Activated CD8-positive, alpha-beta memory T cell treated with anti-CD3 and anti-CD28 coated beads, Interleukin-2, amount 50 U/mL, for 1 hour (primary cell): ENCODE results near the gene AADACL3.
"Not testable (repeated sequence)": the region's sequence is repeated elsewhere in the genome, so short reads cannot be mapped to it uniquely, and the experiment has no call there.

Experiments used
- DNase-seq: peaks from one replicate; pipeline ENCODE4 v3.0.0-alpha.2; 2020; ENCODE audit errors: extremely low read depth

AADACL3 gene

DNA sequence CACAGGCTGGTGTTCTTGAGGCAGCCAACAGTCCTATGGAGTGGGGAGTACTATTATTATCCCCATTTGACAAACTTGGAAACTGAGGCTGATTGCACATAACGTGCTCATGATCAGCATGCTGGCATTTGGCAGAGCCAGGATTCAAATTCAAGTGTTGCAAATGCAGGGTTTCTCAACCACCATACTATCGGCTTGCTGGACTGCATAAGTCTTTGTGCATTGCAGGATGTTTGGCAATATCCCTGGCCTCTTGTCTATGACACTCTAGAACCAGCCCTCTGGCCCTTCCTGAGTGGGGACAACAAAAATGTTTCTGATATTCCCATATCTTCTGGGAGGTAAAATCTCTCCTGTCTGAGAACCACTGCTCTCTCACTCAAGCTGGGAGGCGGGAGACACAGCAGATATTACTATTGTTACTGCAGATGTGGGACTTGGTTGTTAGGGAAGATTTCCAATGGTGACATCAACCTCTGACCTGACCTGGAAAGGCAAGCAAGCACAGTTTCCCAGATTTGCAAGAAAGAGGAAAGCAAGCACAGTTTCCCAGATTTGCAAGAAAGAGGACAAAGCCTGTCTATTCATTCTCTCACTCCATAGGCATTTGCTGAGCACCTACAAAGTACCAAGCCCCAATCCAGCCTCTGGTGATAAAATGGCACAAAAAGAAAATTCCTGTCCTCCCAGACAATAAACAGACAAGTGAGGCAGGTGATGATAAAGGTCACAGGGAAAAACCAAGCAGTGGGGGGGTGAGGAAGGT is 1.0 kb upstream of the AADACL3 start:
- no peak for DNase-seq

DNA sequence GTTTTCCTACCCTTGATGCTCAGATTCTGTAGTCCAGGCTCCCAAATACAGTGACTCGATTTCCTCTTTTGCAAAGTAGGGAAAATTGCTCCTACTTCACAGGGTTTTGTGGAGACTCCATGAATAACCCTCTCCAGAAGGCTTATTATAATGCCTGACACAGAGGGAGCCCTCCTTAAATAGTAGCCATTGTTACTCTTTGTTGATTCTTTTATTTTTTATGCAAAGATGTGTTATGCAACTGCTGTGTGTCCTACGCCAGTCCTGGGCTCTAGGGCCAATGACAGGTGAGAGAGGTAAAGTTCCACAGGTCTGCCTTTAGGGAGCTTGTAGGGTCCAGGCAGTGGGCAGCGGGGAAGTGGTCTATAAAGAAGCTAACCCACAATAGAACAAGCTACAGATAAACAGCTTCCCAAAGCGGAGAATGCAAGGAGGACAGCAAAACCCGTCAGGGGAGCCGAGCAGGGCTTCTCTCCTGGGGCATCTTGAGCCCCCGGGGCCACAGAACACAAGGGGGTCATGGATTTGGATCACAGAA is 1.5 kb downstream of the AADACL3 start:
- no peak for DNase-seq

DNA sequence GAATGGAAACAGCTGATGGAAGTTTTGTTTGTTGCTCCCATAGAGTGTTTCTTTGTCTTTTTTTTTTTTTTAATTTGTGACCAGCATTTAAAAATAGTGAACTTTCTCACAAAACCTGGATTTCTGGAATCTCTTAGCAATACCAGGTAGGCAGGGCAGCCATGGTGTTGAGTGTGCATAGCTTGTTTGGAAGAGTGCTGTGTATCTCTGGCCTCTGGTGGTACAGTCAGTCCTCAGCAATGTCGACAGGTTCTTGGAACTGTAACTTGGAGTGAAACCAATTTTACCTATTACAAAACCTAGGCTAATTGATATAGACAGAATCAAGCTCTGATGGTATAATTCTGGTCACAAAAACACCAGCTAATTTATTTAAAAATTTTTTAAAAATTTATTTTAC is 6.7 kb downstream of the AADACL3 start:
- DNase-seq = no peak

DNA sequence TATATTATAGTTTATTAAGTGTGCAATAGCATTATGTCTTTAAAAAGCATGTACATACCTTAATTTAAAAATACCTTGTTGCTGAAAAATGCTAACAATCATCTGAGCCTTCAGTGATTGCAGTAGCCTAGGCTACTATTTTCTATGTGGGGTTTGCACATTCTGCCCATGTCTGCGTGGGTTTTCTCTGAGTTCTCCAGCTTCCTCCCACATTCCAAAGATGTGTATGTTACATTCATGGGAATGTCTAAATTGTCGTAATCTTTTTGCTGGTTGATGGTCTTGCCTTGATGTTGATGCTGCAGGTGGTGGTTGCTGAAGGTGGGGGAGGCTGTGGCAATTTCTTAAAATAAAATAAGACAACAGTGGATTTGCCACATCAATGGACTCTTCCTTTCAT is 12.5 kb downstream of the AADACL3 start:
- no peak for DNase-seq

DNA sequence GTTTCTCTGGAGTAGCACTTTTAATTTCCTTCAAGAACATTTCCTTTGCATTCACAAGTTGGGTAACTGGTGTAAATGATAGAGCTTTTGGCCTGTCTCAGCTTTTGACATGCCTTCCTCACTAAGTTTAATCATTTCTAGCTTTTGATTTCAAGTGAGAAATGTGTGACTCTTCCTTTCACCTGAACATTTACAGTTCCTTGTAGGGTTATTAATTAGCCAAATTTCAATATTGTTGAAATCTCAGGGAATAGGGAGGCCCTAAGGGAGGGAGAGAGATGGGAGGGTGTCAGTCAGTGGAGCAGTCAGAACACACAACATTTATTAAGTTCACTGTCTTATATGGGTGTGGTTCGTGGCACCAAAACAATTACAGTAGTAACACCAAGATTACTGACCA is 14.2 kb downstream of the AADACL3 start:
- no peak for DNase-seq

DNA sequence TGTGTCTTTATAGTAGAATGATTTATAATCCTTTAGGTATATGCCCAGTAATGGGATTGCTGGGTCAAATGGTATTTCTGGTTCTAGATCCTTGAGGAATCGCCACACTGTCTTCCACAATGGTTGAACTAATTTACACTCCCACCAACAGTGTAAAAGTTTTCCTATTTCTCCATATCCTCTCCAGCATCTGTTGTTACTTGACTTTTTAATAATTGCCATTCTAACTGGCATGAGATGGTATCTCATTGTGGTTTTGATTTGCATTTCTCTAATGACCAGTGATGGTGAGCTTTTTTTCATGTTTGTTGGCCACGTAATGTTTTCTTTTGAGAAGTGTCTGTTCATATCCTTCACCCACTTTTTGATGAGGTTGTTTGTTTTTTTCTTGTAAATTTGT is 15.2 kb downstream of the AADACL3 start:
- not testable (repeated sequence) for DNase-seq

DNA sequence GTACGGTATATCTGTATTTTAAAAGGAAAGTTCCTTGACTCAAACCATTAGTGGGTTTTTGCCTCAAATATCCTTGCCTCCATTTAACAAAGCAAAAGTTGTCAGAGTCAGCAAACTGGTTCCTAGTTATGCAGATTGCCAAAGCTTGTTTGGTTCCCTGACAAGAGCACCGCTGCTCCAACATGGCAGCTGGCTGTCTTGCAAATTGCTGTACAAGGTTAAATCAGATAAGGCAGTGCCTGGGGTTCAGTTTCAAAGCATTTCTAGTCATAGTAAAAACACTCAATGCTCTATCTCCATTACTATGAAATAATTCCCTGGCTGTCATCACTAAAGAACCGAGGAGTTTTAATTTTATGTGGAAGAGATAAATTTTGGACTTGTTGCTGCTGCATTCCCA is 18.7 kb downstream of the AADACL3 start:
- DNase-seq = no peak

DNA sequence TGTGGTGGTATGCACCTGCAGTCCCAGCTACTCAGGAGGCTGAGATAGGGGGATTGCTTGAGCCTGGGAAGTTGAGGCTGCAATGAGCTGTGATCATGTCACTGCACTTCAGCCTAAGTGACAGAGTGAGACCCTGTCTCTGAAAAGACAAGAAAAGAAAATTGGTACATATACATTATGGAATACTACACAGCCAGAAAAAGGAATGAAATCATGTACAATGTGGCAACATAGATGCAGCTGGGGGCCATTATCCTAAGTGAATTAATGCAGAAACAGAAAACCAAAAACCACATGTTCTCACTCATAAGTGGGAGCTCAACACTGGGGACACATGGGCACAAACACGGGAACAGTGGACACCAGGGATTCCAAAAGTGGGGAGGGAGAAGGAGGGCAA is 23.0 kb downstream of the AADACL3 start:
- no peak for DNase-seq

DNA sequence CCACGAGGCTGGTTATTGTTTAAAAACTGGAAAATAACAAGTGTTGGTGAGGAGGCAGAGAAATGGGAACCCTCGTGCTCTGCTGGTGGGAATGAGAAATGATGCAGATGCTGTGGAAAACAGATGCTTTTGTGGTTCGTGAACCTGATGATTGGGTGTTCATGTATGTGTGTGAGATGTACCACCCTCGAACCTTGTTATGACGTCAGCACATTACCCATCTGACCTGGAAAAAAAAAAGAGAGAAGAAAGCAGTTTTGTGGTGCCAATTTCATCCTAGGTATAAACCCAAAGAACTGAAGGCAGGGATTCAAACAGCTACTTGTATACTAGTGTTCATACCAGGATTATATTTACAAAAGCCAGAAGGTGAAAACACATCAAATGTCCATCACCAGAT is 23.7 kb downstream of the AADACL3 start:
- DNase-seq = no peak

DNA sequence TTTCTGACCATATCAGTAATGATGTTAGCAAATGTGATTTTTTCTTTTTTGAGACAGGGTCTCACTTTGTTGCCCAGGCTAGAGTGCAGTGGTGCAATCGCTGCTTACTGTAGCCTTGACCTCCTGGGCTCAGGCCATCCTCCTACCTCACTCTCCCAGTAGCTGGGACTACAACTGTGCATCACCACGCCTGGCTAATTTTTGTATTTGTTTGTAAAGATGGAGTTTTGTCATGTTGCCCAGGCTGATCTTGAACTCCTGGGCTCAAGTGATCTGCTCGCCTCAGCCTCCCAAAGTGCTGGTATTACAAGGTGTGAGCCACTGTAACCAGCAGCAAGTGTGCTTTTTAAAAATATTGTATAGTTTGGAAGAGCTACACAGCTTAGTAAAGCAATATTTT is 26.0 kb downstream of the AADACL3 start:
- no peak for DNase-seq

DNA sequence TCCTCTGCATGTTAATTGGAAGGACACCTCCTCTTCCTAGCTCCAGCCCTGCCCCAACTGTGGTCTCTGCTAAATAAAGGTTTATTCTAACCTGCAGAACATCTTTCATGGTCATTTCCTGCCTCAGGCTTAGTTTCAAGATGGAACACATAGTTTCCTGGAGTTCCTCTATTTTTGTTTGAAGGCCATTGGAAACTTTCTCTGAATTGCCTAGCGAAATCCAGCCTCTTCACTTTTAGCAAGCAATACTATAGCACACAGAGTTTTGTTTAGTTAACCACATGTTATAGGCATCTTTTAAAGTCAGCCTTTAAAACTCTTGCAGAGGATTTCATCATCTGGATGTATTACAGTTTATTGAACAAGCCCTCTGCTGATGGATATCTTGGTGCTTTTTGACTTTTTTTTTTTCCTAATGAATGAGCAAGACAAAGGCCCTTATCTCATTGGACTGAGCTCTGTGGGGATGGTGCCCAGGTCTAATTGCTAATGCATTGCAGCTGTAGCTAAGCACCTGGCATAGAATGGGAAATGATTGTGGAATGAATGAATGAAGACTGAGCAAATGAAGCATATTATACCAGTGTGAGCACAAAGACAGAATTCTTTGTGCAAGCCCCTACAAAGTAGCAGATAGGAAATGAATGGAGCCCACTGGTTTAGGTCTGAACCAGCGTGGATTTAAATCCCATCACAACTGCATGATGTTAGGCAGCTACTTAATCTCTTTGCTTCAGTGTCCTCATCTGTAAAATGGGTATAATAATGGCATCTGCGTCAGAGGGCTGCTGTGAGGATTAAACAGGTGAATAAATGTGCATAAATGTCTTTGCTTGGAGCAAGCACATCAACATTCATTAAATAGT is 29.4 kb downstream of the AADACL3 start:
- no peak for DNase-seq

DNA sequence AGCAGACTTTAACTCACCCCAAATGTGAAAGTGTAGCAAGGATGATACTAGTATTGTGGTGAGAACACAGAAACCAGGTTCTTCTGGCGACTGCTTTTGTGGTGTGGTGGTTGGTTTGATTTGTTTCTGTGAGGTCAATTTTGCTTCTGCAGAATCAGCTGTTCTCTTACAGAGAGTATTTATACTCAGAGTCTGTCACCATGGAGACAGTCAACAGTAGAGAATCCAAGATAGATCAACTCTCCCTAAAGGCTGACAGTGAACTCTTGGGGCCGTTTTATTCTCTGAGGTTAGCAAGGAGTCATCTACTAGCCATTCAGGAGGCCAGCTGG is 30.0 kb downstream of the AADACL3 start, which contains the start of gene CFAP107:
Gene CFAP107, plus strand, starts transcription at position 209 of the 332 bp plus-strand sequence. CDS start 231 bp downstream, outside the sequence.
- DNase-seq = no peak

DNA sequence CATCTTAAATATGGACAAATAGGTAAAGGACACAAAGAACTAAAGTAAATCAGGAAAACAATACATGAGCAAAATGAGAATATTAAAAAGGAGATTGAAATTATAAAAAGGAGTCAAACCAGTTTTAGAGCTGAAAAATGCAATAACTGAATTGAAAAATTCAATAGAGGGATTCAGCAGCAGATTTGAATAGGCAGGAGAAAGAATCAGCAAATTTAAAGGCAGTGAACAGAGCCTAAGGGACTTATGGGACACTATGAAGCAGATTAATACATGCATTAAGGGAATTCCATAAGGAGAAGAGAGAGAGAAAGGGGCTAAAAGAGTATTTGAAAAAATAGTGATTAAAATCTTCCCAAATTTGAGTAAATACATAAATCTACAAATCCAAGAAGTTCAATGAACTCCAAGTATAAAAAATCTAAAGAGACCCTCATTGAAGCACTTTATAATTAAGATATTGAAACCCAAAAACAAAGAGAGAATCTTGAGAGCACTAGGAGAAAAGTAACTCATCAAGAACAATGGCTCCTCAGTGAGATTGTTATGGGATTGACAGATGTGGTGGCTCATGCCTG is 33.0 kb downstream of the AADACL3 start:
- DNase-seq = no peak

DNA sequence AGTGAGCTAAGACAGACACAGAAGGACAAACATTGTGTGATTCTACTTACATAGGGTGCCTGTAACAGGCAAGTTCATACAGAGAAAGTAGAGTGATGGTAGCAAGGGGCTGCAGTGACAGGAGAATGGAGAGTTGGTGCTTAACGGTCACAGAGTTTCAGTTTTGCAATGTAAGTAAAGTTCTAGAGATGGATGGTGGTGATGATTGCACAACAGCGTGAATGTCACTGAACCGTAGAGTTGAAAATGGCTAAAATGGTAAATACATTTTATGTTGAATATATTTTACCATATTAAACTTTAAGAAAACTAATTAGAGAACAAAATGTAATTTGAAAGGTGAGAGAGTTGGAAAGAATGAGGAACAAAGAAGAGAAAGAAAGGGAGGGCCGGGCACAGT is 38.8 kb downstream of the AADACL3 start:
- DNase-seq = no peak

DNA sequence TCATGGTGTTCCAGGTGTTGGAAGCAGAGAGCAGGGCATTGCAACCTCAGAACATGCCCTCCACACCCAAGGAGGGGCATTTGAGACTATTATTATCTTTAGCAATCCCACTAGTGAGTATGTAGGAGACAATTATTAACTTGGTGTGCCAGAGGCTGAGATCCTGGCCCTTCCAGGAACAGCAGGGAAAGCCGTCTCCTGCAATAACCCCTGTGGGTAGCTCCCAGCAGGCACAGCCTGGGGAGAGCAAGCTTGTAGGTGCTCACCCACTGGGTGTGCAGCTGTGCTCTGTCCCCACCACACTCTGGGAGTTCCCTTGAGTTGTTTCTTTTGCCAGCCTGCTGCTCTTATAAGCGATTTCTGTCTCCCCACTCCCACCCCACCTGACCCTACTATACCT is 40.4 kb downstream of the AADACL3 start:
- no peak for DNase-seq

DNA sequence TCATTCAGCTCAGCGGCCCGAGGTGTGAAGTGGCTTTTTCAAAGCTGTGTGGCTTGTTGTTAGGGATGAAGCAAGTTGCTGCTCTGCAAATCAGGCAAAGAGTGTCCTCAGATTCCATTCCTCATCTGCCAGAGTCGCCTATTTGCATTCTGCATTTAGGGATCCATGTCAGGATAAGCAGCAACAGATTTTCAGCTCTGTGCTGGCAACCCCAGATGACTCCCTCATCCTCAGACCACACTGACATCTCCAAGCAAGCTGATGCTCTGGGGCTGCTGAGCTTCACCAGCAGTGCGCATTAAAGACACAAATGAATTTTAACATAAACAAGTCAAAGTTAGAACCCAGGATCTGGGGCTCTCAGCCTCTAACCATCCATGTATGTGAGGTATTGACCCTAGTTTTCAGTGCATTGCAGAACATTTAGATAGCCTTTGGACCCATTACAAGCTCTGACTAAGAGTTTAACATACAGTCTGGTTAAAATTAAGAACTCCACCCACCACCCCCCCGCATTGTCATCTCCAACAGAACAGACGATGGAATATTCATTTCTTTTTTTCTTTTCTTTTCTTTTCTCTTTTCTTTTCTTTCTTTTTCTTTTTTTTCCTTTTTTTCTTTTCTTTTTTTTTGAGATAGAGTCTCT is 41.0 kb downstream of the AADACL3 start:
- no peak for DNase-seq

DNA sequence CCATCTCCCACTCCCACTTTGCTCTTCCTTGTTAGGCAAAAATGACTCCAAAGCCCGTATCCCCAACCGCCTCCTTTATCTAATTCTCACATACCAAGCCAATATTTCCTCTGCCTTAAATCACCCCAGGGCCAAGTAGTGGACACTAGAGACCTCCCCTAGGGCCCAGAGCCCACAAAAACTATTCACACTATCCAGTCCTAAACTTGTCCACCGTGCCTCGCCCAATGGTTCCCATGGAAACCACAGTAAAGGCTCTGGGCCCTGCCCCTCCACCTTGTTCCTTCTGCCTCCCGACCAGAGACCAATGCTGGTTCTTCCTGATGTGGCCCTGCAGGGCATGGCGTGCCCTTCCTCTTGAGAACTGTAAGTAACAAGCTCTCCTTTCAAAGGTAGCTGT is 41.9 kb downstream of the AADACL3 start:
- DNase-seq = no peak

DNA sequence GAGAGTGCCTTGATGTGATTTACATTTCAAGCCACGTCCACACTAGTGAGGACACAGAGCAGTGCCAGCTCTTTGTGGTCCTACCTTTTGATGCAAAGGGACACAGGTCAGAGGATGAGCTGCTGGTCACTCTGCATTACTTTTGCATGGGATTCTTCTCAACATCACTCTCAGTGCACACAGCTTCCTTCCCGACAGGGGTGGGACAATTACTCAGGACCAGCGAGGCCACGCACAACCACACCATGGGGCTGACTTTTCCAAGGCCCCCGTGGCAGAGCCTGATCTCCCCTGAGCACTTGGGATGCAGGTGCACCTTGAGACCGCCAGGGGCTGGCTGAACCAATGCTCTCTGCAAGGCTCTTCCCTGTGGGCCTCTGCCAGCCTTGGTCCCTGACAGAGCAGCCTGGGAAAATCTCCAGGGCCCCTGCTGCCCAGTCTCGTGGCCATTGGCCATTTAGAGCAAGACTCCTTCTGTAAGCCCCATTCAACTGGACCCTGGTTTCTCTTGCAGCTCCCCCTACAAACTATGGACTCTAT is 44.4 kb downstream of the AADACL3 start:
- DNase-seq = no peak

DNA sequence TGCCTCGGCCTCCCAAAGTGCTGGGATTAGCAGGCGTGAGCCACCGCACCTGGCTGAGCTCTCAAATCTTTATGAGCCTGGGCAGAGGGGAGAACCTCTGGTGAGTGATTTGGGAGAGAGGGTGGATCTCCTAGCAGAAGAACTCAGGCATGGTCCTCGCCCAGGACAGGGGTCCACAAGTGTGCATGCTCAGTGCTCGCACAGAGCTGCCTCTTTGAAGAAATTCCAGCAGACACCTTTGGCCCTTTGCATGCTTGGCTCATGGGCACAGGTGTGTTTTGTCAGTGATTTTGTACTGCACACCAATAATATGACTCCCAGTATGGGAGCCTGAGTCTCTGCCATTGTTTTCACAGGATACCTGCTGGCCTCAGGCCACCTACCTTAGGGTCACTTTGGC is 45.9 kb downstream of the AADACL3 start:
- no peak for DNase-seq

DNA sequence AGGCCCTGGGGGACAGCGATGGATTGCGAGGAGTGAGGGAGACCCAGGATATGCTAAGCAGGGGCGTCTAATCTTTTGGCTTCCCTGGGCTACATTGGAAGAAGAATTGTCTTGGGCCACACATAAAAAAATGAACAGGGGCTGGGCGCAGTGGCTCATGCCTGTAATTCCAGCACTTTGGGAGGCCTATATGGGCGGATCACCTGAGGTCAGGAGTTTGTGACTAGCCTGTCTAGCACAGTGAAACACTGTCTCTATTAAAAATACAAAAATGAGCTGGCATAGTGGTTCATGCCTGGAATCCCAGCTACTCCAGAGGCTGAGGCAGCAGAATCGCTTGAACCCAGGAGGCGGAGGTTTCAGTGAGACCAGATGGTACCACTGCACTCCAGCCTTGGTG is 46.9 kb downstream of the AADACL3 start:
- no peak for DNase-seq

DNA sequence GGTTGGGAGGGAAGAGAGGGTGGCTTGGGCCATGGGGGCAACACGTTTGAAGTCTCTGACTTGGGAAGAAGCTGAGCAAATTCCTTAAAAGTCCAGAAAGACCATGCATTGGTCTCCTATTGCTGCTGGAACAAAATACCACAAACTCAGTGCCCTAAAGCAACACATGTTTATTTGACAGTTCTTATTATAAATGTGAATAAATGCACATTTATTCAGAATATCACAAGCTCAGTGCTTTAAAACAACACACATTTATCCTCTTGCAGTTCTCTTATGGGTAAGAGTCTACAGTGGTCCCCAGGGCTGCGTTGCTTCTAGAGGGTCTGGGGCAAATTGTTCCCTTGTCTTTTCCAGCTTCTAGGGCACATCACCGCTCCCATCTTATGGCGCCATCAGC is 47.6 kb downstream of the AADACL3 start:
- DNase-seq = no peak

DNA sequence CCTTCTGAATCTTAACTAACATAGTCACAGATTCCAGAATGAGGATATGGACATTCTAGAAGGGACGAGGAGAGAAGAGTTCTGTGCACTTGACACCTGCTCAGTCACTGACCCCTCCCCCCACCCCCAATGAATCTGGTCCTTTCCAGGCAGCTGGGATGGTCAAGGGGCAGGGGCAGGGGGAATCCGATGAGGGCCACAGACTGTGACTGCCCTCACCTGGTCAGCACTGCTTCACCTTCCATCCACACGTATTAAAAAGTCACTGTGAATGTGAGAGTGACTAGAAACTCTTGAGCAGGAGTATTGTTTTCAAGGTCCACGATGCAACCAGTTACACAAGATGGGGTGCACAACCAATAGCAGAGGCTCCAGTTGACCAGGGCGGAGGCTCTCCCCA is 48.1 kb downstream of the AADACL3 start:
- no peak for DNase-seq
